Activated CD8-positive, alpha-beta memory T cell treated with anti-CD3 and anti-CD28 coated beads, Interleukin-2, amount 50 U/mL, for 48 hours (primary cell): ENCODE data around the gene YWHAG.
"Not testable (repeated sequence)": the region's sequence is repeated elsewhere in the genome, so short reads cannot be mapped to it uniquely, and the experiment has no call there.

Experiments used
- DNase-seq: peaks from one replicate; pipeline ENCODE4 v3.0.0-alpha.2; 2020

Gene YWHAG

GRCh38 chr7:76358481-76359110 is at the start of gene YWHAG:
YWHAG (minus strand) TSS chr7:76358991; CDS start chr7:76358808, 183 bp downstream.
- DNase-seq = no peak

- no peak for DNase-seq
Observed at GRCh38 chr7:76408121-76408560, 49.4 kb upstream of the YWHAG start.

DNA sequence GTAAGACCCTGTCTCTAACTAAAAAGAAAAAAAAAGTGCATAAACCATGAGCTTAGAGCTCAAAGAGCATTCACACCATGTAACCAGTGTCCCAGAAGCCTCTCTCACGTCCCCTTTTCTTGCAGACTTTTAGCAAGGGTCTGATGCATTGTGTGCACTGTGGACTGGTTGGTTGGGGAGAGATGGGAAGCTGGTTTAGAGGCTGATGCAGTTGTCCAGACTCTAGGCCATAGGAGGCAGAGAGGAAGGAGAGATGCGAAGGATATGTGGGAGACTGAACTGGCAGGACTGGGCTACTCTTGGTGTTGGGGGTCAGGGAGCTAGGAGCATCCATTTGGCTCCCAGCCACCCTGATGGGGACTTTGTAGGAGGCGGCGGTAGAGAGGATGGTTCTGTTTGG is 48.9 kb upstream of the YWHAG start:
- no peak for DNase-seq

GRCh38 chr7:76405738-76406137 is 46.9 kb upstream of the YWHAG start:
- no peak for DNase-seq

DNA sequence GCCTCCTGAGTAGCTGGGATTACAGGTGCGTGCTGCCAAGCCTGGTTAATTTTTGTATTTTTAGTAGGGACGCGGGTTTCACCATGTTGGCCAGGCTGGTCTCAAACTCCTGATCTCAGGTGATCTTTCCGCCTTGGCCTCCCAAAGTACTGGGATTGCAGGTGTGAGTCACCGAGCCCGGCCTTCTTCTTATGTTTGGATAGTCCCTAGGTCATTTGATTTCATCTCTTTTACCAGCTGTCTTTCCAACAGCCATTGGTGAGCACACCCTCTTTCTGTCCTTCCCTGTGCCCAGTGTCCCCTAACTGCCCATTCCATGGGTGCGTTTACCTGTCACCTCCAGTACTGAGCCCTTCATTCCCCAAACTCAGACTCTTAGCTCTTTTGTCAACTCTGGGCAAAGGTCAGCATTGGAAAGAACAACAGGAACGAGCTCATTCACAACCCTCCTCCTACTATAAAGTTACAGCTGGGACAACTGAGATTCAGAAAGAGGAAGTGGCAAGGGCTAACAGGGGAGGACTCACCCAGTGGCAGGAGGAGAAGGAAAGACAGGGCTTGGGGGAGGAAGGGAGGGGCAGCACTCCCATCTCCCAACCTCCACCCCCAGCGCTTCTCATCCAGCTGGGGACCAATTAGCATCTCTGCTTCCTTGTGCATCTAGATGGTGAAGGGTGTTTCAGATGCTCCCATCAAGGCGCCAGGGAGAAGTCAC is 45.1 kb upstream of the YWHAG start:
- DNase-seq = no peak

DNA sequence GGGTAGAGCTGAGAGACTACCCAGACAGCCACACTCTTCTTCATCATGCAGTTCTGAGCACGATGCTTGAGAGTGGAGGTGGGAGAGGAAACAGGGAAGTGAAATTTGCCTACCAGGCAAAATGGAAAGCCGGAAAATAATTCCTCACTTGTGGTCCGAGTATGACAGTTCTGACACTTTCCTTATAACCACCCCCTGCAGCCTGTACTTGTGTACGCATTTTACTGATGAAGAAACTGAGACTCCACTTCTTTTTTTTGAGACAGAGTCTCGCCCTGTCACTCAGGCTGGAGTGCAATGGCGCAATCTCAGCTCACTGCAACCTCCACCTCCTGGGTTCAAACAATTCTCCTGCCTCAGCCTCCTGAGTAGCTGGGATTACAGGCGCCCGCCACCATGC is 44.3 kb upstream of the YWHAG start:
- DNase-seq = not testable (repeated sequence)

DNA sequence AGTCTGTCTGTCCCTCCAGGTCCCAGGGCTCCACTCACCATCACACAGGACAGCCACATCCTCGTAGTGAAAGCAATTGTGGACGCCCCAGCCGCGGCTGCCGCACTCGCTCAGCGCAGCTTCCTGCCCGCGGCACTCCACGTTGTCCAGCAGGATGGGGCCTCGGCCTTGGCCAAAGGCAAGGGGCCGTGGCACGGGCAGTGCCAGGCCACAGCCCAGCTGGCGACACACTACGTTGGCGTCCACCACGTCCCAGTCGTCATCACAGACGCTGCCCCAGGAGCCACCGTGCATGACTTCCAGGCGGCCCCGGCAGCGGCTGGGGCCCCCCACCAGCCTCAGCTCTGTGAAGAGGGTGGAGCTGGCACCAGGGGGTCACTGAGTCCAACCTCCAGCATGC is 41.5 kb upstream of the YWHAG start:
- DNase-seq = no peak

- peak; percentile 92 for DNase-seq
Observed at GRCh38 chr7:76397409-76398183, 38.8 kb upstream of the YWHAG start.

DNA sequence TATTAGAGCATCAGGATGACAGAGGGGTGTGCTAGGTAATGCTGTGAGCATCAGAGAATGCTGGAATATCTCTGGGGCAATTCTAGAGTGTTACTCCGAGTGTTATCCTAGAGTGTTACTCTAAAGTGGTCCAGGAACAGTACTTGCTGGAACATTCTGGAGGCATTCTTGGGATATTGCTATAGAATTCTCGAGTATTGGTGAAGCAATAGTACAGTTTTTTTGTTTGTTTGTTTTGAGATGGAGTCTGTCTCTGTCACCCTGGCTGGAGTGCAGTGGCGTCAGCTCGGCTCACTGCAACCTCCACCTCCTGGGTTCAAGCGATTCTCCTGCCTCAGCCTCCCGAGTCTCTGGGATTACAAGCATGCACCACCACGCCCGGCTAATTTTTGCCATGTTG is 38.1 kb upstream of the YWHAG start:
- no peak for DNase-seq

- no peak for DNase-seq
Observed at GRCh38 chr7:76395965-76396726, 37.4 kb upstream of the YWHAG start.

DNA sequence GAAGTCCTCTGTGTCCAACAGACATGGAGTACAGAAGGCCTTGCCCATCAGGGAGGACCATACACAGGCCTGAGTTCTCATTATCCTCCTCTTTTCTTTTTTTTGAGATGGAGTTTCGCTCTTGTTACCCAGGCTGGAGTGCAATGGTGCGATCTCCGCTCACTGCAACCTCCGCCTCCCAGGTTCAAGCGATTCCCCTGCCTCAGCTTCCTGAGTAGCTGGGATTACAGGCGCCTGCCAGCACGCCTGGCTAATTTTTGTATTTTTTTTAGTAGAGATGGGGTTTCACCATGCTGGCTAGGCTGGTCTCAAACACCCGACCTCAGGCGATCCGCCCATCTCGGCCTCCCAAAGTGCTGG is 36.8 kb upstream of the YWHAG start:
- not testable (repeated sequence) for DNase-seq

DNA sequence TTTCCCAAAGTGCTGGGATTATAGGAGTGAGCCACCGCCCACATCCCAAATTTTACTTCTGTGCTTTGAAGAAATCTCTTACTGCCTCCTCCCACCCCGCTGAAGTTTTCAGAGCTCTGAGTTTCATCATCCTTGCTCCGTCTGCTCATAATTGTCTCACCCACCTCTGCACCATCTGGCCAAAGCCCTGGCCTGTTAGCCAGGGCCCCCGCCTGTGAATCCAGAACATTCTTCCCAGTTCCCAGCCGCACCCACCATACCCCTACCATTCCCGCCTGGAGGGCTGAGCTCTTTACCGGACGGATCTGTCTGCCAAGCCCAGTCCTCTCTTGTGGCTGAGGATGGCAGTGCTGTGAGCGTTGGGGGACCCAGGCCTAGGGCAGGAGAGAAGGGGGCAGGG is 36.2 kb upstream of the YWHAG start:
- DNase-seq = no peak

DNA sequence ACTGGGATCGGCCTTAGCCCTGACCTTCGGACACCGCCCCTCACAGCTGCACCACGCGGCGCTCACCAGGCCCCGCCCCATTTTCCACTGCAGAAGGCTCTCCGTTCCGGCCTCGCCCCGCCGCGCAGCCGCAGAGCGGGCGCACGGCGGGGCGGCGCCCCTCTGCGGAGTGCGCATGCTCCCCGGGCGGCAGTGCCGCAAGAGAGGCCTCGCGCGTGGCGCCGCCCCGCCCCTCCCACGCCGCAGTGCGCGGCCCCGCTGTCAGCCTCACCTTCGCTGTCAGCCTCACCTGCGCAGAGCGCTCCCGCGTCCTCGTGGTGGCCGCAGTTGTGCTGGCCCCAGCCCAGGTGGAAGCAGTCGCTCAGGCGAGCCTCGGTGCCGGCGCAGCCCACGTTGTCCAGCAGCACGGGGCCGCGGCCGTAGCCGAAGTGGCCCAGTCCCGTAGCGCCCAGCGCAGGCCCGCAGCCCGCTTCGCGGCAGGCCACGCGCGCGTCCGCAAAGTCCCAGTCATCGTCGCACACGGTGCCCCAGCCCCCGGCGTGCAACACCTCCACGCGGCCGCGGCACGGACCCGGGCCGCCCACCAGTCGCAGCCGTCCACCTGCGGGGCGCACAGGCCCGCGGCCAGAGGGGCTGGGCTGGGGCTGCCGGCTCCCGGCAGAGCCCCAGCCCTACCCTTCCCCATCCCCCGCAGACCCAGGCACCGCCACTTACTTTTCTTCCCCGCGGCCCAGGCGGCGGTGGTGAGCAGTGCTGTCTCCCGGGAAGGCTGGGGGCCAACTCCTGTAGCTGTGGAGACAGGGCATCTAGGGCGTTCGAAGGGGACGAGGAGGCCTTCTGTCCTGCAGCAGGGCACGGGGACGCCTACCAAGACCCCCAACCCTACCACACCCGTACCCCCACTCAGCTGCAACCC is 34.6 kb upstream of the YWHAG start:
- DNase-seq = peak; percentile 95

DNA sequence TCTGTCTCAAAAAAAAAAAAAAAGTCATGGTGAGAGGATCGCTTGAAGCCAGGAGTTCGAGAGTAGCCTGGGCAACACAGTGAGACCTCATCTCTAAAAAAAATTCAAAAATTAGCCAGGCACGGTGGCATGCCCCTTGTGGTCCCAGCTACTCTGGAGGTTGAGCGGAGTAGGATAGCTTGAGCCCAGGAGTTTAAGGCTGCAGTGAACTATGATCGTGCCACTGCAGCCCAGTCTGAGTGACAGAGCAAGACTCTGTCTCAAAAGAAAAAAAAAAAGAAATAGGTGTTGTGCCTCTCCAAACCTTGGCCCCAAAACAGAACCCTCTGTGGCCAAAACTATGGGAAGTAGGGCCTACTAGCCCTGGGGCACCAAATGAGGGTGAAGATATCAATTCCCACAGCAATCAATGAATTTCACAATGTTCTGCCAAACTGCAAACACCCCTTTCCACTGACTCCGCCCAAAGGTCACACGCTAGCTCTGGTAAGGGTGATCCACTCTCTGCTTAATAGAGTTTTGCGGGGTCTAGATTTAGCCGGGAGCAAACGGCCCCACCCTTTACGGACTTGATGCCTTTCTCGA is 33.8 kb upstream of the YWHAG start:
- no peak for DNase-seq

DNA sequence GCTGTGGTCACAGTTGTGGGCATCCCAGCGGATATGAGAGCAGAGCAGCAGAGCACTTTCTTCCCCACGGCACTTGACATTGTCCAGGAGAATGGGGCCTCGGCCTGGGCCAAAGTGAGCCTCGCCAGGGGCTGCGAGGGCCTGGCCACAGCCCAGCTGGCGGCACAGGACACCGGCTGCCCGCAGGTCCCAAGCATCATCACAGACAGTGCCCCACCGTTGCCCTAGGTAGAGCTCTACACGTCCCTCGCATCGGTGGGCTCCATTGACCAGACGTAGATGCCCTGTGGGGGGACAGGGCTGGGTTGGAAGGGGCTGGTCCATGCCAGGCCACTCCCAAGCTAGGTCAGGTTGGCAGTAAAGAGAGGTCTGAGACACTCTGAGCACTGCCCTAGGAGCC is 31.3 kb upstream of the YWHAG start:
- DNase-seq = no peak

DNA sequence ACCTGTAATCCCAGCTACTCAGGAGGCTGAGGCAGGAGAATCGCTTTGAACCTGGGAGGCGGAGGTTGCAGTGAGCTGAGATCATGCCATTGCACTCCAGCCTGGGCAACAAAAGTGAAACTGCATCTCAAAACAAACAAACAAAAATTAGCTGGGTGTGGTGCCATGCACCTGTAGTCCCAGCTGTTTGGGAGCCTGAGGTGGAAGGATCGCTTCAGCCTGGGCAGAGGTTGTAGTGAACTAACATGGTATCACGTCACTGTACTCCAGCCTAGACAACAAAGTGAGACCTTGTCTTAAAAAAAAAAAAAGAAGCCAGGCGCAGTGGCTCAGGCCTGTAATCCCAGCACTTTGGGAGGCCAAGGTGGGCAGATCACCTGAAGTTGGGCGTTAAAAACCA is 29.0 kb upstream of the YWHAG start:
- DNase-seq = not testable (repeated sequence)

- no peak for DNase-seq
Observed at GRCh38 chr7:76386691-76387260, 28.0 kb upstream of the YWHAG start.

- DNase-seq = no peak
Observed at GRCh38 chr7:76383089-76383944, 24.5 kb upstream of the YWHAG start.

- no peak for DNase-seq
Observed at GRCh38 chr7:76381814-76382213, 23.0 kb upstream of the YWHAG start.

- no peak for DNase-seq
Observed at GRCh38 chr7:76380623-76380966, 21.8 kb upstream of the YWHAG start.
